Bladder microvascular endothelial cell (primary cell): ENCODE data around the gene TRIM69. TPM values are rescaled to one million over a fixed set of nuclear protein-coding genes. Genes with fewer than 3 reads are reported as not detected.

Source experiments
- total RNA-seq: library from RNA; depleted of rRNA; stranded (reverse); fragments of >200 nt; gene quantifications from 2 replicates; pipeline ENCODE4 v1.2.3, GENCODE V29; 2014

TRIM69 gene, protein sequence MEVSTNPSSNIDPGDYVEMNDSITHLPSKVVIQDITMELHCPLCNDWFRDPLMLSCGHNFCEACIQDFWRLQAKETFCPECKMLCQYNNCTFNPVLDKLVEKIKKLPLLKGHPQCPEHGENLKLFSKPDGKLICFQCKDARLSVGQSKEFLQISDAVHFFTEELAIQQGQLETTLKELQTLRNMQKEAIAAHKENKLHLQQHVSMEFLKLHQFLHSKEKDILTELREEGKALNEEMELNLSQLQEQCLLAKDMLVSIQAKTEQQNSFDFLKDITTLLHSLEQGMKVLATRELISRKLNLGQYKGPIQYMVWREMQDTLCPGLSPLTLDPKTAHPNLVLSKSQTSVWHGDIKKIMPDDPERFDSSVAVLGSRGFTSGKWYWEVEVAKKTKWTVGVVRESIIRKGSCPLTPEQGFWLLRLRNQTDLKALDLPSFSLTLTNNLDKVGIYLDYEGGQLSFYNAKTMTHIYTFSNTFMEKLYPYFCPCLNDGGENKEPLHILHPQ
- 9.4 and 13.7 TPM in 2 replicates for total RNA-seq

DNA sequence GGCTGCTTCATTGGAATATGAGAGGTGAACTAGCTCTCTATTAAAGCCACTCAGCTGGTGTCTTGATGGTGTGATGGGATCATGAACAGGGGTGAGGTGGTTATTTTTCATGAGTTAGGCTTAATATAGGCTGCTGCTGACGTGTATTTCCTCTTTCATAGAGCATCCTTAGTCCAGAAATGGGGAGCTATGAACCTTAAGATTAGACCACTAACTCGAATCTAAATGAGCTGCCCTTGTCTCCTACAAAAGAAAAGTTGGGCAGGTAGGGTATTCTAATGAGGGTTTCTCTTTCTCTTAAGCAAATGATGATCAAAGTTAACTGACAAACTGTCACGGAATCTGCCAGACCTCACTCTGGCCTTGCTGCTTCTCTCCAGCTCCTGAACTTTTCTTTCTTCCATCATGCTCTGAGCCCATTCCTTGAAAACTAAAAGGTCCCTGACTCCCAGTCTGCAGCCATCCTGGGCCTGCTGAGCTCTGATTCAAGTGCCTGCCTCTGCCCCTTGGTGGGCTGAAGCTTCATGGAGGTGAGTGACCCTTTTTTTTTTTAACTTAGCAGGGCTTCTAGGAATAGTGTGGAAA lies at the start of gene TRIM69:
Gene TRIM69 (plus strand): TSS at position 348 of the 585 bp plus-strand sequence. CDS start 177 bp downstream, at position 525.

DNA sequence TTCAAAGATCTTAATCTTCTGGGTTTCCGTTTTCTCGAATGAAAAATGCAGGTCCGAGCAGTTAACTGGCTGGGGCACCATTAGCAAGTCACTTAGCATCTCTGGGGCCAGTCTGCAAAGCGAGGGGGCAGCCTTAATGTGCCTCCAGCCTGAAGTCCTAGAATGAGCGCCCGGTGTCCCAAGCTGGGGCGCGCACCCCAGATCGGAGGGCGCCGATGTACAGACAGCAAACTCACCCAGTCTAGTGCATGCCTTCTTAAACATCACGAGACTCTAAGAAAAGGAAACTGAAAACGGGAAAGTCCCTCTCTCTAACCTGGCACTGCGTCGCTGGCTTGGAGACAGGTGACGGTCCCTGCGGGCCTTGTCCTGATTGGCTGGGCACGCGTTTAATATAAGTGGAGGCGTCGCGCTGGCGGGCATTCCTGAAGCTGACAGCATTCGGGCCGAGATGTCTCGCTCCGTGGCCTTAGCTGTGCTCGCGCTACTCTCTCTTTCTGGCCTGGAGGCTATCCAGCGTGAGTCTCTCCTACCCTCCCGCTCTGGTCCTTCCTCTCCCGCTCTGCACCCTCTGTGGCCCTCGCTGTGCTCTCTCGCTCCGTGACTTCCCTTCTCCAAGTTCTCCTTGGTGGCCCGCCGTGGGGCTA lies 25.1 kb upstream of the TRIM69 start, which contains the start of the genes B2M and PATL2:
Gene B2M (plus strand): TSS at position 422 of the 647 bp plus-strand sequence. CDS start 30 bp downstream, at position 452.
Gene PATL2 (minus strand): TSS at position 228 of the 647 bp plus-strand sequence. CDS start 34,833 bp downstream, outside the sequence.

Other genes starting within 250 kb of the TRIM69 start
- 32.2 and 67.7 TPM in 2 replicates for gene EIF3J, start 199.4 kb upstream of the TRIM69 start, total RNA-seq
- 24.6 and 63.8 TPM in 2 replicates for gene SPG11, start 72.9 kb upstream of the TRIM69 start, total RNA-seq
- 0.06 and 0.16 TPM in 2 replicates for gene PATL2, start 25.2 kb upstream of the TRIM69 start, total RNA-seq
- 2,993 and 3,532 TPM in 2 replicates for gene B2M, start 25.0 kb upstream of the TRIM69 start, total RNA-seq
- gene TERB2, start 220.2 kb downstream of the TRIM69 start, total RNA-seq: not detected in 2 replicates